NCI-H345 treated with DMSO at 0.1 percent for 48 hours (cell line): ENCODE measurements around the gene SLC25A24.

Experiments used
- DNase-seq: peaks from one replicate; lab custom pipeline; 2025; ENCODE audit not compliant: unreplicated experiment; lab: John Stamatoyannopoulos, UW

SLC25A24 gene

GRCh38 chr1:108107658-108108057, 92.5 kb downstream of the SLC25A24 start:
- DNase-seq: no peak

- no peak for DNase-seq
Observed at GRCh38 chr1:108106775-108107174, 93.4 kb downstream of the SLC25A24 start.

DNA sequence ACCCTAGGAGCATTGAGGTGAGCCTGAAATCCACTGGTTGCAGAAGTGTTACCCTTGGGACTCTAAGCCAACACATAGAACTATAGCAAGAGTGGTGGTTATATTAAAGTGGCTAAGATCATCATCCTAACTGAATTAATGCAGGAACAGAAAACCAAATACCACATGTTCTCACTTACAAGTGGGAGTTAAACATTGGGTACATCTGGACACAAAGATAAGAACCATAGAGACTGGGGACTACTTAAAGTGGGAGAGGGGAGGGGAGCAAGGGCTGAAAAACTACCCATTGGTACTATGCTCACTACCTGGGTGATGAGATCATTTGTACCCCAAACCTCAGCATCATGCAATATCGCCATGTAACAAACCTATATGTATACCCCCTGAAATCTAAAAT, 100.0 kb downstream of the SLC25A24 start:
- no peak for DNase-seq

GRCh38 chr1:108097018-108097417, 103.1 kb downstream of the SLC25A24 start:
- no peak for DNase-seq

DNA sequence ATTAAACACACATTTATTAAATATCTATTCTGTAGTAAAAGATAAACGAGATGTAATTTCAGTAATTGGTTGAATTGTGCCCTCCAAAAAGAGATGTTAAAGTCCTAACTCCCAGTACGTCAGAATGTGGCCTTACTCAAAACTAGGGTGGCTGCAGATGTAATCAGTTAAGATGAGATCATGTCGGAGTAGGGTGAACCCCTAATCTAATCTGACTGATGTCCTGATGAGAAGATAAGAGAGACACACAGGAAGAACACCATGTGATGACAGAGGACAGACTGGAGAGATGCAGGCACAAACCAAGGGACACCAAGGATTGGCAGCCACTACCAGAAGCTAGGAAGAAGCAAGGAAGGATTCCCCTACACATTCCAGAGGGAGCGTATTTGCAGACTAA, 104.1 kb downstream of the SLC25A24 start:
- no peak for DNase-seq

GRCh38 chr1:108089477-108089876, 110.7 kb downstream of the SLC25A24 start:
- DNase-seq: no peak

DNA sequence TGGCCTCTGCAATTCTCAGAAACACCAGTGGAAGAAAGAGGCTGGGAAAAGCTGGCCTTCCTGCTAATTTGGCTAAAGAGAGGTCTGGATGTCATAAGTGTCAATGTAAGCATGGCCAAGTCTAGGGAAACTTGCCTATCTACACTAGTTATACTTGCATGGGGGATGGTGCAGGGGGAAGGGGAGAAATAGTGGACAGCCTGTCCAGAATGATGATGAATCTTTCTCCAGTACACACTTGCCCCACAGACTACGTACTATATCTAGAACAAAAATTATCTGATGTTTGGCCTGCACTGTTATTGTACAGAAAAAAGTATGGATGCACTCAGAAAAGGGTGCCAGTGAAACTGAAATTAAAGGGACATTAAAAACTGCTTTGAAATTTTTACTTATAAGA, 114.5 kb downstream of the SLC25A24 start:
- DNase-seq: no peak

GRCh38 chr1:108084866-108085477, 115.2 kb downstream of the SLC25A24 start:
- no peak for DNase-seq
